Cardiac muscle cell (in vitro differentiated cells and primary cell): ENCODE data around the gene CCL18. TPM values are rescaled to one million over a fixed set of nuclear protein-coding genes. Genes with fewer than 3 reads are reported as not detected.
"Not testable (repeated sequence)": the region's sequence is repeated elsewhere in the genome, so short reads cannot be mapped to it uniquely, and the experiment has no call there.

ENCODE experiments used
- DNase-seq, 2 donors: peaks; one replicate each; pipeline versions ENCODE4 v3.0.0 to v3.0.0-alpha.2; 2010 to 2017; ENCODE audit warnings: low read depth in 1 of 2, low spot score in 1 of 2
- H3K27ac ChIP-seq: fragments of 200-600 bp; sonication (generic); 2 replicates; pipeline ENCODE4 v1.5.1; 2016
- H3K27me3 ChIP-seq: fragments of 200-600 bp; sonication (generic); 2 replicates; pipeline ENCODE4 v1.6.0; 2016; ENCODE audit warnings: control low read depth
- H3K36me3 ChIP-seq: fragments of 200-600 bp; sonication (generic); 2 replicates; pipeline ENCODE4 v1.5.1; 2016; ENCODE audit warnings: control low read depth
- H3K4me1 ChIP-seq: fragments of 200-600 bp; sonication (generic); 2 replicates; pipeline ENCODE4 v1.8.1; 2017; ENCODE audit warnings: low read depth, mild to moderate bottlenecking, mixed run types
- H3K4me3 ChIP-seq: fragments of 200-600 bp; sonication (generic); 2 replicates; pipeline ENCODE4 v1.5.1; 2016; ENCODE audit warnings: mild to moderate bottlenecking
- H3K9me3 ChIP-seq: fragments of 200-600 bp; sonication (generic); 2 replicates; pipeline ENCODE4 v1.5.1; 2017; ENCODE audit warnings: low read depth, mild to moderate bottlenecking, control low read depth
- polyA plus RNA-seq: library from polyadenylated mRNA; unstranded; fragments of >200 nt; fragmentation: Nextera tagmentation; extraction: Ambion mirVana; gene quantifications from 2 replicates; pipeline ENCODE4 v1.2.1, GENCODE V29; 2016
- total RNA-seq: library from RNA; depleted of rRNA; stranded (reverse); fragments of >200 nt; gene quantifications from 2 replicates; pipeline ENCODE4 v1.2.3, GENCODE V29; 2016
- TF ChIP-seq, protein P1 (sequence below): IDR thresholded peaks from 2 replicates; pipeline ENCODE4 v1.5.1; 2012; ENCODE audit warnings: low read depth, mild to moderate bottlenecking, low read length

CCL18 gene
- total and polyA plus RNA-seq, 2 experiments from 2014 or later = not detected

DNA sequence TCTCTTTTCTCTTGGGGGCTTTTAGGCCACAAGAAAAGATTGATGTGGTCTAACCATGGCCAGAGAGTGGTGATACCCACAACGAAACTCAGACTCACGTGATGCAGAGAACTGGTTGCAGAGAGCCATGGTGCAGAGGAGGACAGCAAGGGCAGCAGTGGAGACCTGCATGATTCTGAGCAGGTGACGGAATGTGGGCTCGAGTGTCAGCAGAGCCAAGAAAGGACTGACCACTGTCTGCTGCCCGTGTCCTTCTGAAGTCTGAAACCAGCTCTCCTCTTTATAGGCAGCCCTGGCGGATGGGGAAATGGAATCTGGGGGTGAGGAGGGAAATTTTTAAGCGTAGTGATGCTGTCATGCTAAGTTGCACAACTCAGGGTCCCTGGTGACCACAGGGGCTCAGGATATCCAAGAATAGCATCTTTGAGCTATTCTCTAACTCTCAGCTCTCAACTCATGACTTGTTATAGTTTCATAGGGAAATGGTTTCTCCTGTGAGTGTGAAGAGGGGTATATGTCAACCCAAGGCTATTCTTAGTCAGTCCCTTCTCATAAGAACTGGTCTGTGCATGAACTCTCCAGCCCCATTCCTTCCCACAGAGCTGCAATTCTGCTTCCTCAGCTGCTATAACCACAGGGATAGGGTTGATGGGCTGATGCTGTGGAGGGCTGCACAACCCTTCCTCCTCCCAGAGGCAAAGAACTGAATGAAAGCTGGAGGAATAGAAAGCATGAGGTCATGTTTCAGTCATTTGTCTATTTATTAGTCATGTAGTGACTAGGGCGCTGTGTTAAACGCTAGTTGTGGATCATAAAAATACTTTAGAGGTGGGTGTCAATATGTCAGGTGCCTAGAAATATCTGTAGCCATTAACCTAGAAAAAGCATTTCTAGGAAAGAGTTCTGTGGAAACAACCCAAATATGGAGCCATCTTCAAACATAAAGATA is 26.1 kb downstream of the CCL18 start, which contains the start of gene CCL3:
Gene CCL3 (minus strand): TSS at position 256 of the 949 bp plus-strand sequence. CDS start 85 bp downstream, at position 171.
- Histone ChIP-seq H3K27ac (no peak within 1 kb of the TSS), H3K27me3 (peaks cover 3% of the 10 kb centered on the region), H3K4me1 (no peaks in the 10 kb centered on the region), H3K9me3 (no peaks in the 10 kb centered on the region), H3K36me3 (no peaks in the 10 kb centered on the region), H3K4me3 (no peak within 1 kb of the TSS)
- no peak for DNase-seq
- TF ChIP-seq, protein P1, sequence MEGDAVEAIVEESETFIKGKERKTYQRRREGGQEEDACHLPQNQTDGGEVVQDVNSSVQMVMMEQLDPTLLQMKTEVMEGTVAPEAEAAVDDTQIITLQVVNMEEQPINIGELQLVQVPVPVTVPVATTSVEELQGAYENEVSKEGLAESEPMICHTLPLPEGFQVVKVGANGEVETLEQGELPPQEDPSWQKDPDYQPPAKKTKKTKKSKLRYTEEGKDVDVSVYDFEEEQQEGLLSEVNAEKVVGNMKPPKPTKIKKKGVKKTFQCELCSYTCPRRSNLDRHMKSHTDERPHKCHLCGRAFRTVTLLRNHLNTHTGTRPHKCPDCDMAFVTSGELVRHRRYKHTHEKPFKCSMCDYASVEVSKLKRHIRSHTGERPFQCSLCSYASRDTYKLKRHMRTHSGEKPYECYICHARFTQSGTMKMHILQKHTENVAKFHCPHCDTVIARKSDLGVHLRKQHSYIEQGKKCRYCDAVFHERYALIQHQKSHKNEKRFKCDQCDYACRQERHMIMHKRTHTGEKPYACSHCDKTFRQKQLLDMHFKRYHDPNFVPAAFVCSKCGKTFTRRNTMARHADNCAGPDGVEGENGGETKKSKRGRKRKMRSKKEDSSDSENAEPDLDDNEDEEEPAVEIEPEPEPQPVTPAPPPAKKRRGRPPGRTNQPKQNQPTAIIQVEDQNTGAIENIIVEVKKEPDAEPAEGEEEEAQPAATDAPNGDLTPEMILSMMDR = no peak

DNA sequence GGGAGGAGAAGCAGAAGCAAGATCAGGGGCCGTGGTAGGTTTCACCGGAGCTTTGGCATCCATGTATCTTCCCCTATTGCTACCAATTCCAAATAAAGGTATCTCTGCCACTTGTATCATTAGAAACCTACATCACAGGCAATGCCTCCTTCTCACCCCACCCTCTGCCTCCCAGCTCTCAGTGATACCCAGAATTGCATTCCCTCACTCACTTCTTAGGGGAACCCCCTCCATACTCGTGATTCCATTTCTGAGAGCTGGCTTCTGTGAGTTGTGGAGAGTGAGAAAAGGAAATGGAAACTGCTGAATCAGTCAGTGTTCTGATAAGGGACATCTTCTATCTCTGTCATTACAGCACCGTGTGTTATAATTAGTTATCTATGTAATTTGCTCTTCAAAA is 28.2 kb downstream of the CCL18 start:
- Histone ChIP-seq H3K9me3 (no peaks in the 10 kb centered on the region), H3K36me3 (no peaks in the 10 kb centered on the region), H3K27ac (no peak overlapping the region), H3K4me3 (no peak overlapping the region), H3K4me1 (no peaks in the 10 kb centered on the region), H3K27me3 (peaks cover 3% of the 10 kb centered on the region)
- no peak for DNase-seq
- TF ChIP-seq, protein P1 = no peak

DNA sequence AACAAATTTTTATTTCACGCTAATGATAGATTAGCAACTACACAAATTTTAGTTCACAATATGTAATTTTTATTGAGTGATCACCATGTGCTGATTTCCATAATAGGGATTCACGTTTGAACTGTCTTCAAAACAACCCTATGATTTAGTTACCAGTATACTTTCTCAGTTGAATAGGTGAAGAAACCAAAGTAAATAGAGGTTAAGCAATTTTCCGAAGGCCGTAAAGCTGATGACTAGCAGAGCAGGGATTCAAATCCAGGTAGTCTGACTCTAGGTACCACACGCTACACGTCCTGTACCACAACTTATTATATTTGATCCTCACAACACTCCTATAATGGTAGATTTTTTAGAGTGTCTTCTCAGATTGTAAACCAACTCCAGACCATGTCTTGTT is 28.6 kb downstream of the CCL18 start:
- not testable (repeated sequence) for H3K9me3 ChIP-seq, DNase-seq, H3K4me3 ChIP-seq

DNA sequence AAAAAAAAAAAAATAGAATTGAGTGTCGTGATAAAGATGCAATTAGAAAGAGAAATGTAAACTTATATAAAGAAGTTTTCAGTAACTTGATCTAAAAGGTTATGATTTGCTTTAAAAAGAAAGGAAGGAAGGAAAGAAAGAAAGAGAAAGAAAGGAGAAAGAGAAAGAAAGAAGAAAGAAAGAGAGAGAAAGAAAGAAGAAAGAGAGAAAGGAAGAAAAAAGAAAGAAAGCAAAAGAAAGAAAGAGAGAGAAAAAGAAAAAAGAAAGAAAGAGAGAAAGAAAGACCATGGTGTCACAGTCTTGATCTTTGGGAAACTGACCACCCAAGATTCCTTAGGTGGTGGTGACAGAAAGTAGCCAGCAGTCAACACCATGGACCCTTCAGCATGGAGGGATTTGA is 30.2 kb downstream of the CCL18 start:
- Histone ChIP-seq H3K9me3 (no peaks in the 10 kb centered on the region), H3K4me3 (no peak overlapping the region), H3K27me3 (peaks cover 3% of the 10 kb centered on the region), H3K27ac (no peak overlapping the region), H3K36me3 (no peaks in the 10 kb centered on the region), H3K4me1 (no peaks in the 10 kb centered on the region)
- TF ChIP-seq, protein P1 = no peak
- no peak for DNase-seq

More for the DNA sequence above, 28.6 kb downstream of the CCL18 start:
- not testable (repeated sequence) for H3K4me1 ChIP-seq, H3K27me3 ChIP-seq, H3K27ac ChIP-seq, H3K36me3 ChIP-seq

DNA sequence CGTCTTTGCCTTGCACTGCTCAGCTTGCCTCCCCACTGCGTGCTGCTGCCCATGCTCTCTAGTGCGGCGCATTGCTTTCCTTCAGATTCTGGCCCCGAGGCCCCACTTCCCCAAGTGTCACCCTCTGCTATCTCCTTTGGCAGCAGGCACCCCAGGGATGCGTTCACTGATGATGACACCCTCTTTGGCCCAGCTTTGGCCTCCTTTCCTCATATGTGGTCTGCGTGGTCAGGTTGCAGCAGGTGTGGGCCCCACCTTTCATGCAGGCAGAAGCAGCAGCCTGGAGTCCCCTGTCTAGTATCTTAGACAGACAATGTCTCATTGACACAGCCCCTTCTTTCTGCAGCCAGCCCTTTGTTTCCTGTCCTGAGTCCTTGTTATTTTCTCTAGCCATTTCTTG is 30.7 kb downstream of the CCL18 start:
- Histone ChIP-seq H3K36me3 (no peaks in the 10 kb centered on the region), H3K9me3 (no peaks in the 10 kb centered on the region), H3K27me3 (peaks cover 3% of the 10 kb centered on the region), H3K4me1 (no peaks in the 10 kb centered on the region), H3K4me3 (no peak overlapping the region), H3K27ac (no peak overlapping the region)
- DNase-seq = no peak
- TF ChIP-seq, protein P1 = no peak

DNA sequence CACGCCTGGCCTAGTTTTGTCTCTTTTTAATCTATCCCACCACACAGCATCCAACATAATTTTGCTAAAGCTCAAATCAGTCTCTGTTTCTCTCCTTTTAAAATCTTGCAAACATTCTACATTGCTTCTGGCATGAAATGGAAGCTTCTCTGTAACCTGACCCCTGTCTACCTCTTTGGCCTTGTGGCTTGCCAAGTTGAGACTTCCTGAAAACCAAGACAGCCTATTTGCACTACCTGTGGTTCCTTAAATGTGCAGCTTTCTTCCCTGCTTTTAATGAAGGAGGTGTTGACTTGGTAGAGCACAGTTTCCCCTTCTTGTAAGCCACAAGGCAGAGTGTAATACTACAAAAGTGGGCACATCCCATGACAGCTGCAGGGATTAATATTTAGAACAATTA is 31.9 kb downstream of the CCL18 start:
- H3K27me3 ChIP-seq = no peaks in the 10 kb centered on the region
- no peaks in the 10 kb centered on the region for H3K9me3 ChIP-seq
- TF ChIP-seq, protein P1 = no peak

DNA sequence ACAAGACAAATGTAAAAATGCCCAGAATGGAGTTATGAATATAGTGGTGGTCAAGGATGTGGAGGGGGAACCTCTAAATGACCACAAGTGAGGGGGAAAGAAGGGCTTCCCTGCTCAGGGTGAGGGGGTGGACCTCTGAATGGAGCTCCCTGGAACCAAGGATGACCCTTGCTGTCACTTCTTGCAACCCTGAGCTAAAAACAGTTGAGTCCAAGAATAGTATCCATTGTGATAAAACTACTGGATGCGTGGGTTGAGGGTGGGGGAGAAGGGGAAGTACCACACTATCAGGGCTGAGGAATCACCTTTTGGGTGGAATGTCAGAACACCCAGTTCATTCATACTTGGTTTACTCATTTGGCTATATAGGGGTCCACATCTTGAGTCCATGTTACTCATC is 34.9 kb downstream of the CCL18 start:
- not testable (repeated sequence) for H3K36me3 ChIP-seq, H3K4me1 ChIP-seq, DNase-seq, H3K4me3 ChIP-seq, H3K27ac ChIP-seq, H3K9me3 ChIP-seq, H3K27me3 ChIP-seq

More for the DNA sequence above, 31.9 kb downstream of the CCL18 start:
- H3K4me3 ChIP-seq = no peak overlapping the region
- no peaks in the 10 kb centered on the region for H3K4me1 ChIP-seq
- H3K27ac ChIP-seq = no peak overlapping the region
- no peak for DNase-seq
- H3K36me3 ChIP-seq = no peaks in the 10 kb centered on the region

DNA sequence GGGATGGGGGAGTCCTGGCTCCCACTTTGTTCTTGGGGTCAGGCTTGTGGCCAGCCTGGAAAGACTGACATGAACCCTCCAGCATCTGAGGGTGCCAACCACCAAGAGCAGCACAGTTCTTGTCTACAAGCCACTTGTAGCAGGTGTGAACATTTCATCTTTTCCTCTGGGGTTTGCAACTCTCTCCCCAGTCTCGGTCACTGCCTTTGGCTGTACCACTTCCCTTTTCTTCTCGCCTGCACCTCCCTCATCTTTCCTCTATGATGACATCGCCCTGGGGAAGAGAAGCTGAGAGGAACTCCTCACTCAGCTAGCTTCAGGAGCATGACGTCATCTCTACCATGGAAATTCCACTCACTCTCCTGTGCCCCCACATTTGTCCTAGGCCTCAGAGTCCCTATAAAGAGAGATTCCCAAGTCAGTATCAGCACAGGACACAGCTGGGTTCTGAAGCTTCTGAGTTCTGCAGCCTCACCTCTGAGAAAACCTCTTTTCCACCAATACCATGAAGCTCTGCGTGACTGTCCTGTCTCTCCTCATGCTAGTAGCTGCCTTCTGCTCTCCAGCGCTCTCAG is 39.4 kb downstream of the CCL18 start, which contains the start of gene CCL4:
Gene CCL4 (plus strand): TSS at position 427 of the 575 bp plus-strand sequence. CDS start 79 bp downstream, at position 506.
- H3K4me3 ChIP-seq, H3K36me3 ChIP-seq, H3K4me1 ChIP-seq, H3K27me3 ChIP-seq, H3K9me3 ChIP-seq, DNase-seq, H3K27ac ChIP-seq: not testable (repeated sequence)
